Epidermal melanocyte (primary cell): ENCODE results near the gene FAXDC2.
"Not testable (repeated sequence)": the region's sequence is repeated elsewhere in the genome, so short reads cannot be mapped to it uniquely, and the experiment has no call there.

Experiments
- DNase-seq: peaks from one replicate; pipeline ENCODE4 v3.0.0; 2011; ENCODE audit warnings: low spot score; ENCODE audit not compliant: insufficient read length

FAXDC2 gene

GRCh38 chr5:154830596-154830995 lies 19.8 kb downstream of the FAXDC2 start:
- DNase-seq = no peak

- DNase-seq = no peak
Measured at GRCh38 chr5:154830219-154830595, 20.2 kb downstream of the FAXDC2 start.

- no peak for DNase-seq
Measured at GRCh38 chr5:154829589-154830218, 20.7 kb downstream of the FAXDC2 start.

- DNase-seq = no peak
Measured at GRCh38 chr5:154829181-154829588, 21.2 kb downstream of the FAXDC2 start.

- DNase-seq = no peak
Measured at GRCh38 chr5:154824070-154824469, 26.3 kb downstream of the FAXDC2 start.

GRCh38 chr5:154823605-154824004 lies 26.8 kb downstream of the FAXDC2 start:
- no peak for DNase-seq

GRCh38 chr5:154822896-154823295 lies 27.5 kb downstream of the FAXDC2 start:
- not testable (repeated sequence) for DNase-seq

- no peak for DNase-seq
Measured at GRCh38 chr5:154820383-154820782, 30.0 kb downstream of the FAXDC2 start.

- no peak for DNase-seq
Measured at GRCh38 chr5:154819546-154819945, 30.9 kb downstream of the FAXDC2 start.

- no peak for DNase-seq
Measured at GRCh38 chr5:154818471-154819116, 31.8 kb downstream of the FAXDC2 start.

- no peak for DNase-seq
Measured at GRCh38 chr5:154817815-154818214, 32.6 kb downstream of the FAXDC2 start.

- no peak for DNase-seq
Measured at GRCh38 chr5:154816891-154817492, 33.4 kb downstream of the FAXDC2 start.

- DNase-seq = no peak
Measured at GRCh38 chr5:154815684-154816247, 34.6 kb downstream of the FAXDC2 start.

- DNase-seq = no peak
Measured at GRCh38 chr5:154815025-154815424, 35.4 kb downstream of the FAXDC2 start.

- no peak for DNase-seq
Measured at GRCh38 chr5:154813736-154814135, 36.7 kb downstream of the FAXDC2 start.

- no peak for DNase-seq
Measured at GRCh38 chr5:154813158-154813557, 37.2 kb downstream of the FAXDC2 start.

- peak; percentile 63 for DNase-seq
Measured at GRCh38 chr5:154811653-154812465, 38.5 kb downstream of the FAXDC2 start.

- no peak for DNase-seq
Measured at GRCh38 chr5:154811239-154811638, 39.2 kb downstream of the FAXDC2 start.

GRCh38 chr5:154806176-154806575 lies 44.2 kb downstream of the FAXDC2 start:
- DNase-seq = no peak

- no peak for DNase-seq
Measured at GRCh38 chr5:154802050-154802449, 48.4 kb downstream of the FAXDC2 start.

- no peak for DNase-seq
Measured at GRCh38 chr5:154801083-154801482, 49.3 kb downstream of the FAXDC2 start.

- no peak for DNase-seq
Measured at GRCh38 chr5:154800582-154800981, 49.8 kb downstream of the FAXDC2 start.
